Panc1 (cell line): ENCODE results near the gene ADAM12. TPM values are rescaled to one million over a fixed set of nuclear protein-coding genes. Genes with fewer than 3 reads are reported as not detected.

Source experiments
- ATAC-seq: fragments of 200-7000 bp; cut with Tn5 transposase; 2 replicates; pipeline ENCODE4 v1.9.1; 2020; ENCODE audit warnings: mild to moderate bottlenecking, moderate library complexity
- BruUV-seq: library from RNA; stranded (reverse); fragments of 400-500 nt; replicated peaks from 2 replicates; lab custom pipeline; 2021; lab: Mats Ljungman, UMichigan
- CTCF ChIA-PET: fragments of 300-600 bp; sonication (Branson Sonifier 250); formaldehyde crosslinking; loops from one replicate; lab custom pipeline; 2022; ENCODE audit warnings: antibody characterized with exemption; lab: Charles Lee
- POLR2A ChIA-PET: fragments of 300-600 bp; sonication (Branson Sonifier 250); formaldehyde crosslinking; loops from one replicate; lab custom pipeline; 2022; ENCODE audit warnings: antibody characterized with exemption; lab: Charles Lee
- DNase-seq: peaks from one replicate; pipeline ENCODE4 v3.0.0-alpha.2; 2010; ENCODE audit warnings: low read depth, low spot score
- H3K27ac ChIP-seq: 2 replicates; pipeline ENCODE4 v1.5.1; 2011; ENCODE audit warnings: mild to moderate bottlenecking, low read length, inconsistent platforms
- H3K27me3 ChIP-seq: fragments of 200-500 bp; sonication (Bioruptor generic); 2 replicates; pipeline ENCODE4 v1.6.0; 2014; ENCODE audit warnings: low read length, inconsistent platforms; ENCODE audit not compliant: control insufficient read depth, insufficient read depth
- H3K36me3 ChIP-seq: fragments of 200-500 bp; sonication (Bioruptor generic); 2 replicates; pipeline ENCODE4 v1.5.1; 2014; ENCODE audit warnings: inconsistent platforms, mild to moderate bottlenecking, low read length, moderate library complexity; ENCODE audit not compliant: control insufficient read depth, insufficient read depth
- H3K4me1 ChIP-seq: 2 replicates; pipeline ENCODE4 v1.5.1; 2011; ENCODE audit warnings: inconsistent platforms, mild to moderate bottlenecking, low read length, moderate library complexity; ENCODE audit not compliant: control insufficient read depth, insufficient read depth
- H3K4me3 ChIP-seq, 2 experiments: 2 replicates each; pipeline ENCODE4 v1.5.1; 2011 to 2012; ENCODE audit warnings: low read depth in 2 of 2, low read length in 2 of 2, mild to moderate bottlenecking in 2 of 2, inconsistent platforms in 1 of 2, moderate library complexity in 1 of 2
- H3K9me3 ChIP-seq: fragments of 200-500 bp; sonication (Bioruptor generic); 2 replicates; pipeline ENCODE4 v1.5.1; 2014; ENCODE audit warnings: low read depth, mild to moderate bottlenecking, inconsistent platforms, low read length, moderate library complexity; ENCODE audit not compliant: control insufficient read depth, insufficient read depth
- POLR2AphosphoS5 ChIP-seq: IDR thresholded peaks from 2 replicates; pipeline ENCODE4 v1.6.1; 2012; ENCODE audit warnings: mild to moderate bottlenecking, low read depth, low read length, moderate library complexity
- SIN3A ChIP-seq: IDR thresholded peaks from 2 replicates; pipeline ENCODE4 v1.6.1; 2012; ENCODE audit warnings: low read depth, mild to moderate bottlenecking, low read length, moderate library complexity, borderline replicate concordance; ENCODE audit not compliant: insufficient read depth
- TCF7L2 ChIP-seq: IDR thresholded peaks from 2 replicates; pipeline ENCODE4 v1.6.1; 2011; ENCODE audit warnings: mild to moderate bottlenecking, low read depth, low read length, inconsistent platforms
- in situ Hi-C: cut with HindIII; loops from 2 replicates; pipeline ENCODE4 v1.10.0; 2016; ENCODE audit warnings: low sequenced_read_pairs, low pct_unique_long_range_greater_than_20kb
- intact Hi-C: fragments of 100-400 bp; cut with micrococcal nuclease; formaldehyde crosslinking; loops from one replicate; pipeline ENCODE4 v1.10.0; 2022; ENCODE audit not compliant: unreplicated experiment
- total RNA-seq: library from RNA; stranded (reverse); gene quantifications from one replicate; pipeline ENCODE4 v1.2.1, GENCODE V29; 2021; ENCODE audit not compliant: unreplicated experiment
- TF ChIP-seq, protein P1 (sequence below), 2 experiments: IDR thresholded peaks; 2 replicates each; pipeline ENCODE4 v1.6.1; 2011 to 2012; ENCODE audit warnings: low read depth in 2 of 2, control low read depth in 1 of 2, low read length in 1 of 2, mild to moderate bottlenecking in 1 of 2, moderate library complexity in 1 of 2; ENCODE audit not compliant: insufficient read depth in 1 of 2
- TF ChIP-seq, protein P2 (sequence below): fragments of 450-650 bp; IDR thresholded peaks from 2 replicates; pipeline ENCODE4 v1.5.1; 2017; ENCODE audit warnings: mild to moderate bottlenecking

ADAM12 gene
- total RNA-seq, 1 experiment from 2014 or later, result 0.10 TPM

DNA sequence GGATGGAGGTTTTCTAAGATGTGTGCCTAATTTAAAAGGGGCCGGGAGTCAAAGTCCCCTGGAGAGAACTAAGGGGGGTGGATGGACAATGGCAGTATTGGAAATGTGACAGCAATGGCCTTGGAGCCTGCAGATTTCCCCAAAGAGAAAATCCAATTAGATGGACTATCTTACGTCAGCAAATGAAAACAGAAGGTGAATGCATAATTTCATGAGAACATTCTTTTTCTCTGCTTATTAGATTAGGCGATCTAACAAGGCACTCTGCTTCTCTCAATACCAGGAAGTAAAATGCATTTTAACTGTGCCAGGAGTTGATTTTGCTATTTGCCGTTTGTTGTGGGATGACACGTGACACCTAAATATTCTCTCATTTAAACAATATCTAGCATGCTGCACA, 226.6 kb downstream of the ADAM12 start:
- no TSS peak for BruUV-seq
- Histone ChIP-seq H3K4me3 (no peak overlapping the region), H3K27me3 (no peaks in the 10 kb centered on the region), H3K36me3 (no peaks in the 10 kb centered on the region), H3K9me3 (no peaks in the 10 kb centered on the region), H3K4me1 (no peaks in the 10 kb centered on the region), H3K27ac (no peak overlapping the region)
- ATAC-seq, result no peak
- TF ChIP-seq TCF7L2, result no peak
- no peak for TF ChIP-seq POLR2AphosphoS5
- TF ChIP-seq, protein P1, sequence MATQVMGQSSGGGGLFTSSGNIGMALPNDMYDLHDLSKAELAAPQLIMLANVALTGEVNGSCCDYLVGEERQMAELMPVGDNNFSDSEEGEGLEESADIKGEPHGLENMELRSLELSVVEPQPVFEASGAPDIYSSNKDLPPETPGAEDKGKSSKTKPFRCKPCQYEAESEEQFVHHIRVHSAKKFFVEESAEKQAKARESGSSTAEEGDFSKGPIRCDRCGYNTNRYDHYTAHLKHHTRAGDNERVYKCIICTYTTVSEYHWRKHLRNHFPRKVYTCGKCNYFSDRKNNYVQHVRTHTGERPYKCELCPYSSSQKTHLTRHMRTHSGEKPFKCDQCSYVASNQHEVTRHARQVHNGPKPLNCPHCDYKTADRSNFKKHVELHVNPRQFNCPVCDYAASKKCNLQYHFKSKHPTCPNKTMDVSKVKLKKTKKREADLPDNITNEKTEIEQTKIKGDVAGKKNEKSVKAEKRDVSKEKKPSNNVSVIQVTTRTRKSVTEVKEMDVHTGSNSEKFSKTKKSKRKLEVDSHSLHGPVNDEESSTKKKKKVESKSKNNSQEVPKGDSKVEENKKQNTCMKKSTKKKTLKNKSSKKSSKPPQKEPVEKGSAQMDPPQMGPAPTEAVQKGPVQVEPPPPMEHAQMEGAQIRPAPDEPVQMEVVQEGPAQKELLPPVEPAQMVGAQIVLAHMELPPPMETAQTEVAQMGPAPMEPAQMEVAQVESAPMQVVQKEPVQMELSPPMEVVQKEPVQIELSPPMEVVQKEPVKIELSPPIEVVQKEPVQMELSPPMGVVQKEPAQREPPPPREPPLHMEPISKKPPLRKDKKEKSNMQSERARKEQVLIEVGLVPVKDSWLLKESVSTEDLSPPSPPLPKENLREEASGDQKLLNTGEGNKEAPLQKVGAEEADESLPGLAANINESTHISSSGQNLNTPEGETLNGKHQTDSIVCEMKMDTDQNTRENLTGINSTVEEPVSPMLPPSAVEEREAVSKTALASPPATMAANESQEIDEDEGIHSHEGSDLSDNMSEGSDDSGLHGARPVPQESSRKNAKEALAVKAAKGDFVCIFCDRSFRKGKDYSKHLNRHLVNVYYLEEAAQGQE (IDR thresholded peaks at IDR 0.05; ENCODE audit: insufficient read depth in 1 of 2, low read depth in 2 of 2, low read length in 1 of 2), result no peak
- TF ChIP-seq, protein P2, sequence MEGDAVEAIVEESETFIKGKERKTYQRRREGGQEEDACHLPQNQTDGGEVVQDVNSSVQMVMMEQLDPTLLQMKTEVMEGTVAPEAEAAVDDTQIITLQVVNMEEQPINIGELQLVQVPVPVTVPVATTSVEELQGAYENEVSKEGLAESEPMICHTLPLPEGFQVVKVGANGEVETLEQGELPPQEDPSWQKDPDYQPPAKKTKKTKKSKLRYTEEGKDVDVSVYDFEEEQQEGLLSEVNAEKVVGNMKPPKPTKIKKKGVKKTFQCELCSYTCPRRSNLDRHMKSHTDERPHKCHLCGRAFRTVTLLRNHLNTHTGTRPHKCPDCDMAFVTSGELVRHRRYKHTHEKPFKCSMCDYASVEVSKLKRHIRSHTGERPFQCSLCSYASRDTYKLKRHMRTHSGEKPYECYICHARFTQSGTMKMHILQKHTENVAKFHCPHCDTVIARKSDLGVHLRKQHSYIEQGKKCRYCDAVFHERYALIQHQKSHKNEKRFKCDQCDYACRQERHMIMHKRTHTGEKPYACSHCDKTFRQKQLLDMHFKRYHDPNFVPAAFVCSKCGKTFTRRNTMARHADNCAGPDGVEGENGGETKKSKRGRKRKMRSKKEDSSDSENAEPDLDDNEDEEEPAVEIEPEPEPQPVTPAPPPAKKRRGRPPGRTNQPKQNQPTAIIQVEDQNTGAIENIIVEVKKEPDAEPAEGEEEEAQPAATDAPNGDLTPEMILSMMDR, result no peak
- TF ChIP-seq SIN3A, result no peak
- CTCF ChIA-PET, result no interaction called here
- intact Hi-C loops, result no loop called here
- in situ Hi-C loops, result no loop called here
- POLR2A ChIA-PET, result no interaction called here
- no peak for DNase-seq

DNA sequence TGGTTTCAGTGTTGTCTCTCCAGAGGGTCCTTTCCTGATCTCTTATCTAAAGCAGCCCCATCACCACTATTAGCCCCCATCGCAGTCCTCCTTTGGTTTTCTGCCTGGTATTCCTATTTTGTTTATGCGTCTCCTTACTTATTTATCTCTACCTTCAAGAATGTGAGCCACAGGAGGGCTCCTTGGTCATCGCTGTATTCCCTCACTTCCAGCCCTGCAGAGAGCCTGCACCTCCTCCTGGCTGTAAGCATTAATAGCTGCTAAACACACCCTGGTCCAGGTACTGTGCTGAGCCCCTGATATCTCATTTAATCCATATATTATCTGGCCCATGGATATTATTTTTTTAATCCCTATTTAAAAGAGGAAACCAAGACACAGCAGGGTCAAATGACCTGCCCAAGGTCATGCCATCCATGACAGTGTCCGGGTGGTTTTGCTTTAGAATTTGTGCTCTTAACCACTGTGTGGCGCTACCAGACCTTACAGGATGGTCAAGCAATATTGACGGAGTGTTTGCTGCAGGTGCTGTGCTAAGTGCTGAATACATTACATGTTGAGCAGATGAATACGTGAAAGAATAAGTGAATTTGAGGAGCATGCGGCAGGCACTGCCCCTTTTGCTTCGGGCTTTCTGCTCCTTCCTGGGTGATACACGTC, 227.2 kb downstream of the ADAM12 start:
- no peak for ATAC-seq
- CTCF ChIA-PET, result no interaction called here
- no TSS peak for BruUV-seq

More for the DNA sequence above, 227.2 kb downstream of the ADAM12 start:
- no peaks in the 10 kb centered on the region for H3K27me3 ChIP-seq
- intact Hi-C loops, result no loop called here
- H3K4me1 ChIP-seq, result no peaks in the 10 kb centered on the region
- no peak overlapping the region for H3K27ac ChIP-seq
- POLR2A ChIA-PET, result no interaction called here
- in situ Hi-C loops, result no loop called here
- H3K36me3 ChIP-seq, result no peaks in the 10 kb centered on the region
- no peaks in the 10 kb centered on the region for H3K9me3 ChIP-seq
- DNase-seq, result no peak
- TF ChIP-seq, protein P2, result peak; percentile 41
- TF ChIP-seq, protein P1 (IDR thresholded peaks at IDR 0.05; ENCODE audit: insufficient read depth in 1 of 2, low read depth in 2 of 2, low read length in 1 of 2), result no peak
- H3K4me3 ChIP-seq, result no peak overlapping the region
